Measurements from ENCODE around the gene COL8A2.
"Not testable (repeated sequence)": the region's sequence is repeated elsewhere in the genome, so short reads cannot be mapped to it uniquely, and the experiment has no call there.

The COL8A2 gene

DNA sequence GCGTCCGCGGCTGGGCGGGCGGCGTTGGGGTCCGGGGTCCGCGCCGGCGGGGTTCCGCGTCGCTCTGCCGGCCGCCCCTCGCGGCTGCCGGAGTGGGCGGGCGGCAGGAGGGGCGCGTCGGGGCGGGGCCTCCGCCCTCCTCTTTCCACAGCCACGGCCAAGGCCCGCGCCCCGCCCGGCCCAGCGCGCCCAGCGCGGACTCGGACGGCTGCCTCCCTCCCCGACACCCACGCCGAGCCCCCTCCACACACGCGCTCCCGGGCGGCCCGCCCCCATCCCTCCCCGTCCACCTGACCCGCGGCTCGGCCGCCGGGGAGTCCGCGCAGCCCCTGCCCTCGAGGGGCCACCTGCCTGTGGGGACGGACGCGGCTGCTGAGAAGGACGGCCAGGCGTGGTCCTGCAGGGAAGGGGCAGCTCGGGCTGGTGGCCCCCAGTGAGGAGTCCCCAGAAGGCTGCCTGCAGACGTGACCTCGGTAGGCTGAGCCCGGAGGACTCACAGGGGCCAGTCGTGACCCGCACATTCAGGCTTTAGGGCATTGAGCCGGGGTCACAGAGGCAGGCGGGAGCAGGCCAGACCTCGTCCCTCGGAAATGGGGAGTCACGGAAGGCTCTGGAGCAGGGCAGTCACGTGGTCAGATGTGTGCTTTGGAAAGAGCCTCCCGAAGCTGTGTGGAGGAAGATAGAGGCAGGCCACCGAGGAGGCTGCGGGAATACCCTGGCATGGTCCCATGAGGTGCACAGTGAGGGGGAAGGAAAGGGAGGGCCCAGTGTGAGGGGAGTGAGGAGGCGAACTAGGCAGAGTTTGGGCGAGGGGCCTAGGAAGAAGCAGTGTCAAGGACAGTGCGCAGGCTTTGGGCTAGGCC is at the start of gene COL8A2:
TSS of gene COL8A2 (minus strand) at position 94 of the 863 bp plus-strand sequence. CDS start 24,980 bp downstream, outside the sequence.
- DNase-seq = no peak

DNA sequence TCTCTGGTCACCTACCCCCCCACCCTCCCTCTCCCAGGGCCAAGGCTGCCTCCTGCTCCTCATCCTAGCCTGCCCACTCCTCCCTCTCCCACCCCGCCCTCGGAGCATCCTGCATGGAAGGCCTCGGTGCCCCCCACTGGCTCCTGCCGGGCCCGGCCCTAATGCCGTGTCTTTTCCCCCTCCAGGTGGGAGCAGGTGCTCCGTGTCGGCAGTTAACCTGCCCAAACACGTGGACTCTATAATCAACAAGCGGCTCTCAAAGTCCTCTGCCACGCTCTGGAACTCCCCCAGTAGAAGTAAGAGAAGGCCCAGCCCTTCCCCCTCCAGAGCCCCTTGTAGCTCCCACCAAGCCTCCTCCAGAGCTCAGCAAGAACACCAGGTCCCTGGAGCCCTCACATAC is 49.7 kb upstream of the COL8A2 start:
- DNase-seq = peak; percentile 52 to 75

DNA sequence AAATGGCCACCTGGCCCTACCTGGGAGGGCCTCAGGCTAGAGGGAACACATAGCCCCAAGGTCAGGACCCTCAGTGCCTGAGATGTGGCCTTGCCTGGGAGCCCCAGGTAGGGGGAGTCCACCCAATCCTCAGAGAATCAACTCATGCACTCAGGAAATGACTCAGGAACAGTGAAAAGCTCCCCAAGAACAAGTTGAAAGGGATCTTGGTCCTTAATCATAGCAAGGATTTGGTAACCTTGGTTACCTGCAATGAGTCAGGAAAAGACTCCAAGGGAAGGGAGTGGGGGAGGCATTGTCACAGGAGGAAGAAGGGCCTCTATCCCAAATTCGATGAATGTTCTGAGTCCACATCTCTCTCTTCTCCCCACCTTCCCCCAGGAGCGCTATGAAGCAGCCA is 48.0 kb upstream of the COL8A2 start:
- no peak for DNase-seq

DNA sequence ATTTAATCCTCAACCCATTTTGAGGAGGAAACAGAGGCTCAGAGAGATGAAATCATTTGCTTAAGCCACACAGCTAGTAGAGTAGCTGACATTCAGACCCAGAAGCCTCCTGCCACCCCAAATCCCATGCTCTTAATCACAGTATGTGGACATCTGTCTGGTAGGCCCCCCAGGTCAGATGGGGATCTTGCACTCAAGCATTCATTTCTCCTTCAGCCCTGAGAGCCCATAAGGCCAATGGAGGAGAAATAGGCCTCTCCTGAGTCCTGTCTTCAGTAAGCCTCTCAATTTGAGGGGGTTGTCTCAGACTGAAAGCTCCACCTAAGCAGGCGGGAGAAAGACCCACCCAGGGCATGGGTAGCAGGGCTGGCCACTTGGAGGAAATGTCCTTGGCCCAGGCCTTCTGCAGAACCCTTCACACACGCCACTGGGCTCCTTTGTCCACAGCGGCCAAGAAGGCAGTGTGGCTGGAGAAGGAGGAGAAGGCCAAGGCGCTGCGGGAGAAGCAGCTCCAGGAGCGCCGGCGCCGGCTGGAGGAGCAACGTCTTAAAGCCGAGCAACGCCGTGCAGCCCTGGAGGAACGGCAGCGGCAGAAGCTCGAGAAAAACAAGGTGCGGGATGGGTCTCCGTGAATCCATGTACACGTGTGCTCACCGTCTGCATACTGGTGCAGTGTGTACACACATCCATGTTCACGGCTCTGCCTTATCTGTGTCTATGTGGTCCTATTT is 47.2 kb upstream of the COL8A2 start:
- DNase-seq = no peak

DNA sequence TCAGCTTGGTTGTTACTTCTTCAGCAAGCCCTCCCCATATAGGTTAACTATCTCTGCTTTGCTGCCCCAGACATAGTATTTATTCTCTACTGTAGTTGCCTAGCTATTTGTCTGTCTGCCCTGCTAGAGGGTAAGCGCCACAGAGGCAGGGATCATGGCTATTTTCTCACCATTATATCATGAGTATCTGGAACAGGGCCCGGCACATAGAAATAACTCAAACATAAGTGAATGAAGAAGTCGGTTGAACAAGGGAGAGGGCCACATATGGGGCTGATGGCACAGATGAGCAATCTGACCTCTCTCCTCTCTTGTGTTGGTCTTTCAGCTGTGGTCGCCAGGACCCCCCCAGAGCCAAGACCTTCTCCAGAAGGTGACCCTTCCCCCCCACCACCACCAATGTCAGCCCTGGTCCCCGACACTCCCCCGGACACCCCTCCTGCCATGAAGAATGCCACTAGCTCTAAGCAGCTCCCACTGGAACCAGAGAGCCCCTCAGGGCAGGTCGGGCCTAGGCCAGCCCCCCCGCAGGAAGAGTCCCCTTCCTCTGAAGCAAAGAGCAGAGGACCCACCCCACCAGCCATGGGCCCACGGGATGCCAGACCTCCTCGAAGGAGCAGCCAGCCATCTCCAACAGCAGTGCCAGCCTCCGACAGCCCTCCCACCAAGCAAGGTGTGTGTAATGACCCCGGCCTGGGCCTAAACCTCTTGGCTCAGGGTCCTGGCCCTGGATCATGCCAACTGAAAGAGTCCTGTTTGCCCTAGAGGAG is 45.8 kb upstream of the COL8A2 start:
- DNase-seq = no peak

DNA sequence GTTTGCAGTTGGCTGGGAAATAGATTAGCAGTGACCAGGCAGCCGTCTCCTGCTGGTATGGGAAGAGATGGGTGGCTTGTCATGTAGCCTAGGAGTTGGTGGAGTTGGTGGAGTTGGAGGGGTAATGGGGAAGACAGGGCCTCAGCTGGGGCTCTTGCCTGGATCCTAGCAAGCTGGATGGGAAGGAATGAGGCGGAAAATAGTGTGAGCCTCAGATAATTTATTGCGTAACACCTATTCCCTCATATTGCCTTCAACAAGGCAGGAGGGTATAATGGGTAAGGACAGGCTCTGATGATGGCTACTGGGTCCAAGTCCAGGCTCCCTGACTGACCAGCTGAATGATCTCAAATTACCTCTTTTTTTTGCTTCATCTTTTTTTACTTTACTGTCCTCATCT is 43.5 kb upstream of the COL8A2 start:
- DNase-seq = no peak

DNA sequence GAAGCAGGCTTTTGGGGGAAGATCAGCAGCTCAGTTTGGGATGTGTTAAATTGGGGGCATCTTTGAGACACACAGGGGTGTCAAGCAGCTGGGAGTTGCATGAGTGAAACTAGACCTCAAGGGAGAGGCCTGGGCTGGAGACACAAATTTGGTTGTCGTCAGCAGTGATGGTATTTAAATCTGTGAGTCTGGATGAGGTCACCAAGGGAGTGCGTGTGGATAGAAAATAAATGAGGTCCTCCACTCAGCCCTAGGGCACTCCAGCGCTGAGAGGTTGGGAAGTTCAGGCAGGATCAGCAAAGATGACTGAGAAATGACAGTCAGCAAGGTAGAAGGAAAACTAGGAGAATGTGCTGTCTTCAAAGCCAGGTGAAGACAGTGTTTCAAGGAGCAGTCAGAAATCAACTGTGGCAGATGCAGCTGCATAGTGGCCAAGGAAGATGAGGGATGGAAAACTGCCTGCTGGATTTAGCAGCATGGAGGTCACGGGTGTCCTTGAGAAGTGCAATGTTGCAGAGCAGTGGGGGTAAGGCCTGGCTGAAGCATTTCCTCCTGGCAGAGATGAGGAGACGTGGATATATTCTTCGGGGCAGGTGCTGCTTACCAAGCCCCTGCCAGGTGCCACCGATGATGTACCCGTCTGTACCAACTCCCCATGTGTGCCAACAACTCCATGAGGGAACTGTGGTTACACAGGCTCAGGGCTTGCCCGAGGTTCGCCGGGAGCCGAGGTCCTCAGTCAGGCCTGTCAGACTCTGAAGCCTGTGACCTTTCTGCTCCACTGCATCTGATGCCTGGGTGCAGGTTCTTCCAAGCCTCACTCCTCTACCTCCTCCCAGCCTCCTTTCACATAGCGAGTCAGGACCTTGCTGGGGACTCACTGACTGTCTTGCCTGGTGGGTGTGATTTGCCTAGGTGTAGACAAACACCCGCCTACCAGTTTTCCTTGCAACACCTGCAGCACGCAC is 42.2 kb upstream of the COL8A2 start:
- no peak for DNase-seq

DNA sequence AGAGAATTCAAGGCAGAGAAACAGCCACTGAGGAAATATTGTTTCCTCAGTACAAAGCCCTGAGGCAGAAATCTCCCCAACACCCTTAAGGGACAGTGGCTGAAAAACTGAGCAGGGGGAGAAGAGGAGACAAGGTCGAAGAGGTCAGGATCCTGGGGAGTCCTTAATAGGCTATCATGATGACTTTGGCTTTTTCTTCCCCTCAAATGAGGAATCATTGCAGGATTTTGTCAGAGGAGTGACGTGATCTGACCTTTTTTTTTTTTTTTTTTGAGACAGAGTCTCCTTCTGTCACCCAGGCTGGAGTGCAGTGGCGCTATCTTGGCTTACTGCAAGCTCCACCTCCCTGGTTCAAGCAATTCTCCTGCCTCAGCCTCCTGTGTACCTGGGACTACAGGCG is 41.1 kb upstream of the COL8A2 start:
- no peak for DNase-seq

DNA sequence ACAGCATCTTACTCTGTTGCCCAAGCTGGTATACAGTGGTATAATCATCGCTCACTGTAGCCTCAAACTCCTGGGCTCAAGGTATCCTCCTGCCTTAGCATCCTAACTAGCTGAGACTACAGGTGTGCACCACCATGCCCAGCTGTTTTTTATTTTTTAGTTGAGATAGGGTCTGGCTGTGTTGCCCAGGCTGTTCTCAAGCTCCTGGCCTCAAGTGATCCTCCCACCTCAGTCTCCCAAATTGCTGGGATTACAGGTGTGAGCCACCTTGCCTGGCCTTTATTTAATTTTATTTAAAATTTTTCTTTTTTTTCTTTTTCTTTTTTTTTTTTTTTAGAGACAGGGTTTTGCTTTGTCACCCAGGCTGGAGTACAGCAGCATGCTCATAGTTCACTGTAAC is 40.1 kb upstream of the COL8A2 start:
- DNase-seq = no peak

DNA sequence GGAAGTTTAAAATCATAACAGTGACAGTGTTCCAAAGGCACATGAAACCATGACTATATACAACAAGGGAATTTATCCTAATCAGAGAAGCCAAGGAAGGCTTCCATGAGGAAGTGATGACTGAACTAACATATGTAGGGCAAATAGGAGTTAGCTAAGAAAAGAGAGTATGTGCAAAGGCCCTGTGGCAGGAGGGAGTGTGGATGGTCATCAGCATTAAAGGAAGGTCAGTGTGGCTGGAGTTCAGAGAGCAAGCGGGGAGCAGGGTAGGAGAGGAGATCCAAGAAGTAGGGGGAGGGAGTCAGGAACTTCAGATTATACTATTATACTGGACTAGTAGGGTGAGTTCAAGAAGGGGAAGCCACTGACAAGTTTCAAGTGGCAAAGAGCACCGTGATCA is 39.3 kb upstream of the COL8A2 start:
- DNase-seq = no peak

DNA sequence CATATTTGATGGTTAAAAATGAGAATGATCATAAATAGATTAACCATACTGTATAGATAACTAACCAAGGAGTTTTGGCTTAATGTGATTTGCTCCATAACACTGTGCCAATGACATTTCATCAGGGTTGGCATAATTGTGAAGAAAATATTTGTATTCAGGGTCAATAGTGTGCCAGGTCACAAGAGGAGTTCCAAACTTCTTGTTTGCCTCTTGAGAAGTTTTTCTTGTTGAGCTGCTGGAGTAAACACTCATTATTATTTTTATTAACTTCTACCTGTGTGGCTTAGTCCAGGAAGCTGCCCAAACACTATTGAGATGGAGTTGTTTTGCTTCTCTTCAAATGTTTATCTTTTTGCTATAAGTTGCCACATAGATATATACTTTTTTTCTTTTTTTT is 38.4 kb upstream of the COL8A2 start:
- no peak for DNase-seq

DNA sequence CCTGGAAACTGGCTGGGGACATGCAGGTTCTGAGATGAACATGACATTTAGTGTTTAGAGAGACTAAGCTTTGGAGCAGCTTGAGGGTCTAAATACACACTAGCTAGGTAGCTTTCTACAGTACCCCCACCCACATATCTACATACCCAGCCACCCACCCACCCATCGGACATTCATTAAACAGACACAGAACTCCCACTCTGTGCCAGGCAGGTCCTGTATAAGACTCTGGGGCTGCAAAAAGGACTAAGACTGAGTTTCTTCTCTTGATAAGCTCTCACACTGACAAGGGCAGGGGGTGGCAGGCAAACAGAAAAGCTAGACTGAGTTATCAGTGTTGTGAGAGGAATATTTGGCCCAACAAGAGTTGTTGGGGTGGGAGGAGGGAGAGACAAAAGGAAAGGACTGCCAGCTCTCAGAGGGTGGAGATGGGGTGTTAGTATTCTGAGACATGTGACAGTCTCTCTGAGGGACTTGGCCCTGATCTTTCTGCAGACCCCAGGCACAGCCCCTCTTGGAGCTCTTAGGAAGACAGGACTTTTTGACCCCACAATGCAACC is 37.7 kb upstream of the COL8A2 start:
- no peak for DNase-seq

DNA sequence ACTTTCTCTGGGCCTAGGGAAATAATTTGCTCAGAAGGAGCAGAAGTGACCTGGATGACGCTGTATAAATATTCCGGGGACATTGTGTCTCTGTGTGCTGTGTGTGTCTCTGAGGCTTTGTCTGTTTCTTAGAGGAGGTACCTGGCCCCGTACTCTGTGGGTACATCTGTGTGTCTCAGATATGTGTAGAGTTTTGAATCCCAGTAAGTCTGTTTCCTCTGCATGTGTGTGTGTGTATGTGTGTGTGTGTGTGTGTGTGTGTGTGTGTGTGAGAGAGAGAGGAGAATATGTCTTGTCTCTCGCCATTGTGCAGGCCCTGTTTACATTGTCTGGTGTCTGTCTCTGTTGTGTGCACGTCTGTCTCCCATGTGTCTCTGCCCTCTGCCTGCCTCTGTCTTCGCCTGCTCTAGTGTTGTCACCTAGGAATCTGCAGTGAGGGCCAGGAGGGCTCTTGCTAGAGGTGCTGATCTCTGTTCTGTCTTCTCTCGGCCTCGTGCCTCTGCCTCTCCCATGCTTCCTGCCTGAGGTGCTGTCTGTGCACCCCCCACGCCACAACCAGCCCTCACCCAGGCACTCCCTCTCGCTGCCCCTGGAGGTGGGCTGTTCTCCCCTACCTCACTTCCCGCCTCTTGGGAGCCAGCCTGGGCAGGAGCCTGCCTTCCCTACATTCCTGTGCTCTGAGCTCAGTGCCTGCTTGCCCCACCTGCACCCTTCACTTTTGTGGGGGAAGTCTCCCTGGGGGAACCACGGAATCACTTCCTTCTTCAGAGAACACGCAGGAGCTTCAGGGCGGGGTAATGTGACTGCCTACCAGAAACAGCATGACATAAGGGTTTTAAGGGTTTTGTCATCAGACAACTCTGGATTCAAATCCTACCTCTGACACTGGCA is 36.9 kb upstream of the COL8A2 start:
- DNase-seq = no peak

DNA sequence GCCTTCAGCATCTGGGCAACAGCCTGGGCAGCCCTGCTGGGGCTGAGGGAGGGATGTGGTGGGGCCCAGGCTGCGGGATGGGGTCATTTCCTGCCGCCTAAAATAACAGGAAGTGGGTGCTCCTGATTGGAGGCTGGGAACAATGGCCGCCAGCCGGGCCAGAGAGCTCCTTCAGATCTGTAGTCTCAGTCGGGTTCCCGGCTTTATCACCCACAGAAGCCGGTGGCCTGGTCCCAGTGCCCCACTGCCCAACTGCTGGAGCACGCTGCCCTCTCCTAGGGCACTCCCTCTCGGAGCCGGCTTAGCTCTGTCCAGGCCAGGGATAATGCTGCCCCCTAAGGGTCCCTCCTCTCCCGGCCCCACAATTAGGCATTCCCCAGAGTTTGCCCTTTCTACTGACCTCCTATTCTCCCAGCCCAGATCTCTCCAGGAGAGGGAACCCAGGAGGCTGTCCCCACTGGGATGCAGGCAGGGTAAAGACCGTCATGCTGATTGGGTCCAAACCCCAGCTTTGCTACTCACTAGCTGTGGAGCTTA is 36.0 kb upstream of the COL8A2 start:
- peak; percentile 67 to 72 for DNase-seq

DNA sequence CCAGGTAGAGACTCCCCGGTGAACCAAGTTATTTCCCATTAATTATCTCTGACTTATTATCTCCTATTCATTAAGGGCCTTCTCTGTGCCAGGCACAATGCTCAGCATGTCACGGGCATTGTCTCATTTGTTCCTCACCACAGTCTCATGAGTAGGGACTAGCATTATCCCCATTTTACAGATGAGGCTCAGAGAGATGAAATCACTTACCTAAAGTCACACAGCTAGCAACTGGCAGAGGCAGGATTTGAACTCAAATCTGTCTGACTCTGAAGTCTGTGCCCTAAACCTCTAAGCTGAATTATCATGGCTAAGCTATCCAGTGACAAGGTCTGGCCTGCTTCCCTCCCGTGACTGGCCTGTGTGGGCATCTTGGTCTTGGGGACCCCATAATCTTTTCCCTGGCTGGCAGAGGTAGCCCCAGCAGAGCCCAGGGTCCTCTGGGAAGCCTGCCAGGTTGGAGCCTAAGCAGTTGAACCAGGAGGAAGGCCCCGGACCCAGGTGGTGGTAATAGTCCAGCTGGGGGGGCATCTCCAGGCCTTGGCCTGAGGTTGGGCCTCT is 35.4 kb upstream of the COL8A2 start:
- no peak for DNase-seq

DNA sequence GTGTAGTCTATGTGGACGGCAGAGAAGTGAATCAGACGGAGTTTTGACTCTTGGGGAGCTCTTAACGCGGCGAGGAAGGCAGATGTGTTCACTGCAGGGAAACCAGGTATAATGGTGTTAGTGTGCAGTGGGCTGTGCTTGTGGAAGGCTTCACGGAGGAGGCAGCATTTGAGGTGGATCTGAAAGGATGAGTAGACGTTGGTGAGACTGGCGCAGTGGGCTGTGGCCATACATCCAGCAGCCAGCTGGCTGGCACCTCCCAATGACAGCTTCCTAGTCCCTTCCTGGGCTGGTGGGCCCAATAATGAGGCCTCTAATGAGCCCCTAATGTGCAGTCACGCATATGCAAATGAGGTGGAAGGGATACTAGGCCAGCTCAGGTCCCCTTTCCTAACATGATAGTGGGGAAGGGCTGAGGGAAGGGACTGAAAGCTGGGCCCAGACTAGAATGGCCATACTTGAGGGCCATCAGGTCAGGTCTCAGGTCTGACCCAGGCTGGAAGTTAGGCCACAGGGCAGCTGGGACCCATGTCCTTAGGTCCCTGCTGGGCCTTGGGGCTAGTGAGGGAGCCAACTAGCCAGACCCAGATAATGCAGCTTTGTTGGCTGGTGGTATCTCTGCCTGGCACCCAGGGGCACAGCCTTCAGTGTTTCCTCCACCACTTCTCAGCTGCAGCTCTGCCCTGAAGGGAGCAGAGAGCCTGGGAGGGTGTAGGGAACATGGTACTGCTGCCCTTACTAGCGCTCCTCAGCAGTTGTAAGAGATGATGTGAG is 34.8 kb upstream of the COL8A2 start:
- no peak for DNase-seq

DNA sequence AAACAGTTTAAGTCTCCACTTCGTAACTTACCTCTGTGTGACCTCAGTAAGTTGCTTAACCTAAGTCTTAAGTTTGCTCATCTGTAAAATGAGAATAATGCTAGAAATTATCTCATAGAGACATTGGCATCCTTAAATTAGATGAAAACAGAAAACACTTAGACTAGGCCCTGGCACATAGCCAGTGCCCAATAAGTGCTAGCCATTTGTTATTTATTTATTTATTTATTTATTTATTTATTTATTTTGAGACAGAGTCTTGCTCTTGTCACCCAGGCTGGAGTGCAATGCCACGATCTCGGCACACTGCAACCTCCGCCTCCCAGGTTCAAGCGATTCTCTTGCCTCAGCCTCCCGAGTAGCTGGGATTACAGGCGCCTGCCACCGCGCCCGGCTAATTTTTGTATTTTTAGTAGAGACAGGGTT is 33.8 kb upstream of the COL8A2 start:
- DNase-seq = not testable (repeated sequence)

DNA sequence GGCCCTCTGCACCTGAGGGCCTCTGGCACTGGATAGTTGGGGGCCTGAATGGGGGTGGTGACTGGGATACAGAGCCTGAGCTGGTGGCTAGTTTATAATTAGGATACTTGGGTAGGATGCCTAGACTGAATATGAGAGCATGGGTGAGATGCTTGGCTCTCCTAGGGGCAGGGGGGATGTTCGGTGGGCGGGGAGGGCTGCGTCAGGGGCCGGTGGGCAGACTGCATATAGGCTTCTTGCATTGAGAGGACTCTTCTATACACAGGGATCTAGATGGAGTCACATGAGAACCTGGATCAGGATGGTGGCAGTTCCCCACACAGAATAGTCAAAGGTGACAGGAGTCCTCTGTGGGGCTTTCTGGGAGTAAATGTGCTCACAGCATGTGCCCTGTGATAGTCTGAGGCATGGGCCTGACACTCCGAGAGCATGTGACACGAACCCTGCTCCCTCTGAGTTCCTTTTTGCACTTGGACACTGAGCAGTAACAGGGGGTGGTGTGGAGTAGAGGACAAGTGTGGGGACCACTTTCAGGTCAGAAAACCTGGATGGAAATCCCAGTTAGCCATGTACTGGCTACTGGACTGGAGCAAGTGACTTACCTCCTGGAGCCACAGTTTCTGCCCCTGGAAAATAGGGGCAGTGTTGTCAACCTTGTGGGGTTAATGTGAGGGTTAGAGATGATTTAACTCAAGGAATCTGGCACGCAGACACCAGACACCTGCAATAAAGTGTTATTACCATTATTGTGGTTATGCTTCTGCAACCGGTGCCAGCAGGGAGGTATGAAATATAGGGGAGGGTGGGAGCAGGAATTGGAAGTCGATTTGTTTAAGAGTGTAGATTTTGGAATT is 33.2 kb upstream of the COL8A2 start:
- DNase-seq = no peak
